GM13977 (cell line): ENCODE data around the gene COPZ1.

Source experiments
- DNase-seq: peaks from one replicate; pipeline ENCODE4 v3.0.0; 2012; ENCODE audit warnings: low spot score
- in situ Hi-C: fragments of 300-500 bp; cut with MboI; formaldehyde crosslinking; loops from one replicate; pipeline ENCODE4 v1.12.0; 2022; ENCODE audit warnings: low sequenced_read_pairs, low pct_unique_long_range_greater_than_20kb, mixed read lengths, inconsistent platforms; ENCODE audit not compliant: unreplicated experiment
- TF ChIP-seq, protein P1 (sequence below): IDR thresholded peaks from 2 replicates; pipeline ENCODE4 v1.5.1; 2012; ENCODE audit warnings: mild to moderate bottlenecking, control low read depth; ENCODE audit not compliant: insufficient read depth; ENCODE audit errors: extremely low read depth, missing control alignments

COPZ1 gene

DNA sequence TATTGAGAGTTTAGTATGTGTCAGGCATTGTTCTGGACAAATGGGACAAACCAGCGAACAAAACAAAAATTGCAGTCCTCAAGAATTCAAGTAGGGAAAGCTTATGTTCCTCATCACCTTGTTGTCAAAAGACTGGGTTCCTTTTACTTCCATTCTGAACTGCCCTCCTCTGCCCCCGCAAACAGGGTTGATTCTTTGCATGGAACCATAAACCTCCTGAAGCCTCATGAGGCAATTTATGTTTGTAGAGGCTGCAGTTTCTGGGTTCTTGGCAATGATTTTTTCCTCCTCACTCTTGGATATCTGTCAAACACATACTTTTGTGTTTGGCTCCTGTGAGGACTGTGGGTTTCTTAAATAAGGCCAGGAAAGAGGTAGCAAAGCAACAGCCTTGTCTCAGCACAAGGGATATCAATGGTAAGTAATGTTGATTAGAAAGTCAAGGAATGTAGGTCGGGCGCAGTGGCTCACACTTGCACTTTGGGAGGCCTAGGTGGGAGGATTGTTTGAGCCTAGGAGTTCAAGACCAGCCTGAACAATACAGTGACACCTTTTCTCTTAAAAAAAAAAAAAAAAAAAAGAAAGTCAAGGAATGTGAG, 13.9 kb downstream of the COPZ1 start:
- in situ Hi-C loops: no loop called here
- DNase-seq: no peak
- TF ChIP-seq, protein P1, sequence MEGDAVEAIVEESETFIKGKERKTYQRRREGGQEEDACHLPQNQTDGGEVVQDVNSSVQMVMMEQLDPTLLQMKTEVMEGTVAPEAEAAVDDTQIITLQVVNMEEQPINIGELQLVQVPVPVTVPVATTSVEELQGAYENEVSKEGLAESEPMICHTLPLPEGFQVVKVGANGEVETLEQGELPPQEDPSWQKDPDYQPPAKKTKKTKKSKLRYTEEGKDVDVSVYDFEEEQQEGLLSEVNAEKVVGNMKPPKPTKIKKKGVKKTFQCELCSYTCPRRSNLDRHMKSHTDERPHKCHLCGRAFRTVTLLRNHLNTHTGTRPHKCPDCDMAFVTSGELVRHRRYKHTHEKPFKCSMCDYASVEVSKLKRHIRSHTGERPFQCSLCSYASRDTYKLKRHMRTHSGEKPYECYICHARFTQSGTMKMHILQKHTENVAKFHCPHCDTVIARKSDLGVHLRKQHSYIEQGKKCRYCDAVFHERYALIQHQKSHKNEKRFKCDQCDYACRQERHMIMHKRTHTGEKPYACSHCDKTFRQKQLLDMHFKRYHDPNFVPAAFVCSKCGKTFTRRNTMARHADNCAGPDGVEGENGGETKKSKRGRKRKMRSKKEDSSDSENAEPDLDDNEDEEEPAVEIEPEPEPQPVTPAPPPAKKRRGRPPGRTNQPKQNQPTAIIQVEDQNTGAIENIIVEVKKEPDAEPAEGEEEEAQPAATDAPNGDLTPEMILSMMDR: no peak

DNA sequence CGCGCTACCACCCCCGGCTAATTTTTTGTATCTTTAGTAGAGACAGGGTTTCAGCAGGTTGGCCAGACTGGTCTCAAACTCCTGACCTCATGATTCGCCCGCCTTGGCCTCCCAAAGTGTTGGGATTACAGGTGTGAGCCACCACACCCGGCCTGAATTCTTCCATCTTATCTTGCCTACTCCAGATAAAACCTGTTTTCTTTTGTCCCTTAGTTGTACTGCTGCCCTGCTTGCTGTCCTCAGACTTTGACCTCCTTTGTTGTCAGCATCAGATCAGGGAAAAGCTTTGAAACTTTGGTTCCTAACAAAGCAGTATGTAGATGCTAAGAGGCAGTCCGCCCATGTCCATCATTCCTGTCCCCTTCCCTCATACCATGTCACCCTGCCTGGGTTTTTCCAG, 15.9 kb downstream of the COPZ1 start:
- DNase-seq: no peak
- in situ Hi-C loops: no loop called here
- TF ChIP-seq, protein P1: no peak

DNA sequence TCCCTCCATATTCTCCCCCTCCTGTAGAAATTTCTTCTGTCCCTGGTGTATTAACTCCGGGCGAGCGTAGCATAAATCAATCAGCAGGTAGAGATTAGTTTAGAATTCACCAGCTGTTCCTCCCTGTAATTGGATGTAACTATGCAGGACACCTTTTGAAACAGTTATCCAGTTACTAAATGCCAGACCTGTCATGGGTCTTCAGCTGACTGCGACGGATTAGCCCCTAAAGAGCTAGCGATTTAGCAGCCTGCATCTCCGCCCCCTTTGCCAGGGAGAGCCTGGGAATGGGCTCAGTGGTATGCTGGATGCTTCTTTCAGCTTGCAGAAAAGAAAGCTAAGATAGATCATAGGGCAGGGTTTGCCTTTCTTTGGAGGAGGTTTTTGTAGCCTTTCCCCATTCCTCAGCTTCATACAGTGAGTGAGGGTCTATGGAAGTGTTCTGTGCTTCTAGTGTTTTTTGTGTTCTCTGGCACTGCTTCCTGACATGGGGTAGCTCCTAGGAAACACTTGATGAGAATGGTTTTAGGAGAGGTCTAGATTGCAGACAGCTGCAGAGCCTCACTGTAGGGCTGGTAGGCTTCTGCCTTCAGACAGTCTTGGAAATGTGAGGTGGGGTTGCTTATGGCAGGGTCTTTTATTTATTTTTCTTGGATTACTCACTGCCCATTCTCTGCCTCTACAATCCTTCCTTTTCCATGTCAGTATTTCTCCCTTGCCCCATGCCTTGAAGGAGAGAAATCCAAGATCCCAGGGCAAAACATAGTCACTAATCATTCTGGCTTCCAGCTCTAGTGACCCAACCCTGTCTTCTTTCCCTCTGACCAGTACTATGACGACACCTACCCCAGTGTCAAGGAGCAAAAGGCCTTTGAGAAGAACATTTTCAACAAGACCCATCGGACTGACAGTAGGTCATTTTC, 16.7 kb downstream of the COPZ1 start:
- in situ Hi-C loops: no loop called here
- no peak for DNase-seq

DNA sequence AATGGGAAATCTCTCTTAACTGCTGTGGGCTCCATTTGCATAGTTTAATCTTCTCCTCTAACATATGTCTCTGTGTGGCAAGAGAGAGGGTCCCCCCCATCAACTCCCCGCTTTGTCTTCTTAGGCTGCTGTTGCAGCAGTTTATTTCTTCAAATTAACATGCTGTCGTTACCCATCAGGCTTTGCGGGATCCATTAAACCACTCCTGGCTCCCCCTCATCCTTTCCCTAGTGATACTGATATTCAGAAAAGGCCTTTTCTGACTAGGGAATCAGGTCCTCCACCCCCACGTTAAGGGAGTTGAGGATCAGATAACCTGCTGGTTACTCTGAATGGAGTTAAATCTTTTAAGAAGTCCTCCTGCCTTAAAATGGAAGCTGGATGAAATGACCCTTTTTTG, 24.1 kb downstream of the COPZ1 start:
- no peak for DNase-seq
- TF ChIP-seq, protein P1: no peak
- in situ Hi-C loops: no loop called here

More for the DNA sequence above, 16.7 kb downstream of the COPZ1 start:
- TF ChIP-seq, protein P1: no peak

DNA sequence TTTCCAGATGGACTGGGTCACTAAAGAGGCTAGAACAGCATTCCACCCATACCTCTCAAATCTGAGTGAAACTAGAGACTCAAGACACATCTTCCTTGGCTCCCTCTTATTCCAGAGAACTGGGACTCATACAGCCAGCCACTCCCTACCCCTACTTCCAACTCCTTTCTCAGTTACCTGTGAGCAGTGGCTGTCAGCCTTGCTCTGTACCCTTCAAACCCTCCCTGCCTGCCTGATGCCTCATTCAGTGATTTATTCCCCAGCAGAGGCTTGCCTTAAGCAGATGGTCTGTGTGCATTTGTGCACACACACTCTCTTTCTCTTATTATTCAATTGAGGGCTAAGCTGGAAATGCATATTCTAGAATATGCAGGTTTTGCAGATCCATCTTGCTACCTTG, 24.7 kb downstream of the COPZ1 start:
- in situ Hi-C loops: loop anchor here (25.0 kb wide), 1 partner anchor 337 kb away; the partner anchor contains the start of genes HOXC8 and HOXC9
- TF ChIP-seq, protein P1: no peak
- DNase-seq: no peak

DNA sequence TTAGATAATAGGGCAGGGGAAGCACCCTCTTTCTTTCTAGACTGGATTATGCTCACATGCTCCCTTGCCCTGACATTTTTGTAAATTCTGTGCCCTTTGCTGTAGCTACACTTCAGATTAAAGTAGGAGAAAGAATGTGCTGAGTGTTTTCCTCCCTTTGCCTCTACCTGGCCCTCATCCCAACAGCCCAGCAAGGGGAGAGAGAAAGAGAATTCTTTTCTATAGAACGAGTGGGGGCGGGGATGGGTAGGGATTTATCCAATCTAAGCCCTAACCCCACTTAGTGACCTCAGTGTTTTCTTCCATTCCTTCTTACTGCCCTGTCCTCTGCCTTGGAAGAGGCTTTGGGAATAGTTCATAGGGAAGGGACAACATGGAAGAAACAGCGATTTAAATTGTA, 25.8 kb downstream of the COPZ1 start:
- TF ChIP-seq, protein P1: no peak
- no peak for DNase-seq
- in situ Hi-C loops: loop anchor here (25.0 kb wide), 1 partner anchor 338 kb away; the partner anchor contains the start of genes HOXC8 and HOXC9
